GM19351 (cell line): ENCODE data around the gene GABBR2.
"Not testable (repeated sequence)": the region's sequence is repeated elsewhere in the genome, so short reads cannot be mapped to it uniquely, and the experiment has no call there.

Source experiments
- ATAC-seq: cut with Tn5 transposase; IDR thresholded peaks from one replicate; pipeline ENCODE4 v1.9.1; 2021; ENCODE audit warnings: mild to moderate bottlenecking, moderate library complexity; ENCODE audit not compliant: unreplicated experiment

Gene GABBR2

GRCh38 chr9:98520221-98520960 is 188.3 kb downstream of the GABBR2 start:
- no peak for ATAC-seq

- ATAC-seq = no peak
These were observed 189.1 kb downstream of the GABBR2 start for GRCh38 chr9:98519641-98520040.

- ATAC-seq = no peak
These were observed 190.2 kb downstream of the GABBR2 start for GRCh38 chr9:98518556-98518955.

GRCh38 chr9:98517761-98518160 is 191.0 kb downstream of the GABBR2 start:
- ATAC-seq = no peak

GRCh38 chr9:98516897-98517503 is 191.7 kb downstream of the GABBR2 start:
- ATAC-seq = no peak

- no peak for ATAC-seq
These were observed 192.4 kb downstream of the GABBR2 start for GRCh38 chr9:98516205-98516896.

GRCh38 chr9:98515506-98516204 is 193.1 kb downstream of the GABBR2 start:
- ATAC-seq = no peak

- no peak for ATAC-seq
These were observed 193.9 kb downstream of the GABBR2 start for GRCh38 chr9:98514841-98515240.

GRCh38 chr9:98508217-98508919 is 200.4 kb downstream of the GABBR2 start:
- not testable (repeated sequence) for ATAC-seq

- no peak for ATAC-seq
These were observed 202.2 kb downstream of the GABBR2 start for GRCh38 chr9:98506422-98507054.

- no peak for ATAC-seq
These were observed 204.1 kb downstream of the GABBR2 start for GRCh38 chr9:98504298-98505282.

- ATAC-seq = no peak
These were observed 204.9 kb downstream of the GABBR2 start for GRCh38 chr9:98503867-98504266.

GRCh38 chr9:98502976-98503325 is 205.8 kb downstream of the GABBR2 start:
- no peak for ATAC-seq

- ATAC-seq = no peak
These were observed 206.3 kb downstream of the GABBR2 start for GRCh38 chr9:98502311-98502975.

- ATAC-seq = no peak
These were observed 206.9 kb downstream of the GABBR2 start for GRCh38 chr9:98501819-98502218.

GRCh38 chr9:98501259-98501658 is 207.5 kb downstream of the GABBR2 start:
- not testable (repeated sequence) for ATAC-seq

- no peak for ATAC-seq
These were observed 208.3 kb downstream of the GABBR2 start for GRCh38 chr9:98500337-98500919.

GRCh38 chr9:98495530-98495929 is 213.2 kb downstream of the GABBR2 start:
- no peak for ATAC-seq
